CD4-positive, alpha-beta memory T cell (primary cell): Measurements from ENCODE around the gene LRRC37B. TPM values are rescaled to one million over a fixed set of nuclear protein-coding genes. Genes with fewer than 3 reads are reported as not detected.
"Not testable (repeated sequence)": the region's sequence is repeated elsewhere in the genome, so short reads cannot be mapped to it uniquely, and the experiment has no call there.

ENCODE experiments used
- CTCF ChIA-PET: fragments of 350-600 bp; sonication (Branson Sonifier 250); formaldehyde crosslinking; loops from one replicate; lab custom pipeline; 2021; ENCODE audit warnings: inconsistent platforms; ENCODE audit not compliant: partially characterized antibody; lab: Charles Lee
- POLR2A ChIA-PET: fragments of 350-600 bp; sonication (Branson Sonifier 250); formaldehyde crosslinking; loops from one replicate; lab custom pipeline; 2021; ENCODE audit not compliant: partially characterized antibody; lab: Charles Lee
- DNase-seq, 5 donors: peaks; one replicate each; pipeline versions ENCODE4 v3.0.0 to v3.0.0-alpha.2; 2020 to 2022; ENCODE audit warnings: mixed read lengths in 1 of 5
- H3K27ac ChIP-seq: one replicate; pipeline ENCODE4 v1.7.0; 2013; ENCODE audit warnings: low read depth, low read length
- H3K27me3 ChIP-seq: 2 replicates; pipeline ENCODE4 v1.7.0; 2013; ENCODE audit warnings: mild to moderate bottlenecking, low read length, moderate library complexity; ENCODE audit not compliant: insufficient read depth
- H3K36me3 ChIP-seq: 2 replicates; pipeline ENCODE4 v1.7.0; 2013; ENCODE audit warnings: mild to moderate bottlenecking, low read length, moderate library complexity; ENCODE audit not compliant: insufficient read depth
- H3K4me1 ChIP-seq: 2 replicates; pipeline ENCODE4 v1.7.0; 2013; ENCODE audit warnings: mild to moderate bottlenecking, low read length, moderate library complexity; ENCODE audit not compliant: insufficient read depth
- H3K4me3 ChIP-seq, 2 donors: one replicate each; pipeline ENCODE4 v1.7.0; 2013; ENCODE audit warnings: low read length in 2 of 2, mild to moderate bottlenecking in 1 of 2
- H3K9me3 ChIP-seq, 2 donors: one replicate each; pipeline ENCODE4 v1.7.0; 2013; ENCODE audit warnings: low read length in 2 of 2, control low read depth in 1 of 2; ENCODE audit not compliant: control insufficient read depth in 1 of 2
- H3K27ac Mint-ChIP-seq, 7 donors: one replicate each; pipeline ENCODE4 v1.8.0; 2020 to 2021; ENCODE audit warnings: mixed read lengths in 7 of 7, mild to moderate bottlenecking in 6 of 7, inconsistent platforms in 3 of 7, moderate library complexity in 3 of 7
- H3K27me3 Mint-ChIP-seq, 2 donors: one replicate each; pipeline ENCODE4 v1.8.0; 2020 to 2021; ENCODE audit warnings: mixed read lengths in 2 of 2
- H3K36me3 Mint-ChIP-seq, 2 donors: one replicate each; pipeline ENCODE4 v1.8.0; 2020 to 2021; ENCODE audit warnings: mixed read lengths in 2 of 2, inconsistent platforms in 1 of 2, mild to moderate bottlenecking in 1 of 2
- H3K4me1 Mint-ChIP-seq, 4 donors: one replicate each; pipeline ENCODE4 v1.8.0; 2020 to 2021; ENCODE audit warnings: mixed read lengths in 4 of 4, mild to moderate bottlenecking in 1 of 4
- H3K4me3 Mint-ChIP-seq, 8 donors: one replicate each; pipeline ENCODE4 v1.8.0; 2020 to 2021; ENCODE audit warnings: mixed read lengths in 8 of 8, mild to moderate bottlenecking in 7 of 8, moderate library complexity in 6 of 8, inconsistent platforms in 3 of 8
- H3K9me3 Mint-ChIP-seq, 8 donors: one replicate each; pipeline ENCODE4 v1.8.0; 2020 to 2021; ENCODE audit warnings: mixed read lengths in 8 of 8, mild to moderate bottlenecking in 5 of 8, inconsistent platforms in 3 of 8, moderate library complexity in 1 of 8
- intact Hi-C: fragments of 100-400 bp; cut with micrococcal nuclease; formaldehyde crosslinking; loops from one replicate; pipeline ENCODE4 v1.15.1; 2023
- polyA plus RNA-seq, 2 donors: library from polyadenylated mRNA; unstranded; fragments of 300-500 nt; fragmentation: Illumina TruSeq; gene quantifications; one replicate each; pipeline ENCODE4 v1.2.3, GENCODE V29; 2021
- total RNA-seq, 2 experiments: library from RNA; stranded (reverse); gene quantifications; one replicate each; pipeline ENCODE4 v1.2.3, GENCODE V29; 2021

The LRRC37B gene
- total RNA-seq (10 to 100 TPM; 58.0 to 68.5 TPM), polyA plus RNA-seq (10 to 100 TPM in 1 of 2 donors, 1 to 10 TPM in 1; 6.4 to 14.0 TPM)

- no peaks in the 10 kb centered on the region for H3K9me3 Mint-ChIP-seq
- intact Hi-C loops = loop anchor here (2.0 to 5.0 kb wide), 2 partner anchors 70 to 132 kb away; partner anchors contain the start of gene SUZ12
- CTCF ChIA-PET = interaction anchor here (1.0 to 4.1 kb wide), 9 partner anchors 9 to 135 kb away, joined by 3 to 50 read pairs (median 5); partner anchors contain the start of gene RHOT1
- H3K36me3 Mint-ChIP-seq = peaks cover 0 to 13% of the 10 kb centered on the region in 2 donors
- peak within 1 kb of the TSS; percentile 88 to 98 (median 94) for H3K4me3 Mint-ChIP-seq
- Histone ChIP-seq H3K4me1 (peaks cover 41% of the 10 kb centered on the region), H3K36me3 (no peaks in the 10 kb centered on the region), H3K27me3 (no peaks in the 10 kb centered on the region), H3K4me3 (peak within 1 kb of the TSS; percentile 44 to 90), H3K27ac (peak within 1 kb of the TSS; percentile 74), H3K9me3 (no peaks in the 10 kb centered on the region)
- peak; percentile 84 to 91 (median 85) for DNase-seq
- peaks cover 18 to 41% (median 36%) of the 10 kb centered on the region in 4 donors for H3K4me1 Mint-ChIP-seq
- H3K27me3 Mint-ChIP-seq = no peaks in the 10 kb centered on the region
- peak within 1 kb of the TSS; percentile 90 to 97 (median 93) for H3K27ac Mint-ChIP-seq
- POLR2A ChIA-PET = interaction anchor here (0.9 to 4.5 kb wide), 12 partner anchors 9 to 135 kb away, joined by 3 to 33 read pairs (median 4); partner anchors contain the start of genes RHOT1 and UTP6
Measured at GRCh38 chr17:32006957-32007462, at the start of gene LRRC37B. Gene LRRC37B, plus strand, starts transcription at chr17:32007383. Its CDS starts 14,010 bp downstream, at chr17:32021393.

GRCh38 chr17:31964131-31964530 is 43.1 kb upstream of the LRRC37B start:
- DNase-seq, H3K4me1 Mint-ChIP-seq, H3K4me1 ChIP-seq, H3K4me3 Mint-ChIP-seq, H3K27me3 ChIP-seq, H3K36me3 ChIP-seq, H3K4me3 ChIP-seq, H3K27me3 Mint-ChIP-seq, H3K9me3 Mint-ChIP-seq, CTCF ChIA-PET, H3K9me3 ChIP-seq, intact Hi-C loops, H3K27ac Mint-ChIP-seq, H3K27ac ChIP-seq, POLR2A ChIA-PET: not testable (repeated sequence)
- H3K36me3 Mint-ChIP-seq = peaks cover 10 to 43% of the 10 kb centered on the region in 2 donors

GRCh38 chr17:31967648-31968047 is 39.5 kb upstream of the LRRC37B start:
- H3K4me3 Mint-ChIP-seq = no peak overlapping the region
- Histone ChIP-seq H3K36me3 (no peaks in the 10 kb centered on the region), H3K27me3 (no peaks in the 10 kb centered on the region), H3K9me3 (no peaks in the 10 kb centered on the region), H3K4me3 (no peak overlapping the region), H3K4me1 (no peaks in the 10 kb centered on the region), H3K27ac (no peak overlapping the region)
- peaks cover 4 to 31% of the 10 kb centered on the region in 2 donors for H3K36me3 Mint-ChIP-seq
- POLR2A ChIA-PET = no interaction called here
- CTCF ChIA-PET = no interaction called here
- intact Hi-C loops = no loop called here
- no peaks in the 10 kb centered on the region for H3K27me3 Mint-ChIP-seq
- DNase-seq = no peak
- no peaks in the 10 kb centered on the region for H3K9me3 Mint-ChIP-seq
- H3K27ac Mint-ChIP-seq = no peak overlapping the region
- peaks cover 0 to 3% (median 0%) of the 10 kb centered on the region in 4 donors for H3K4me1 Mint-ChIP-seq

- H3K27me3 ChIP-seq, H3K27me3 Mint-ChIP-seq, H3K4me1 ChIP-seq, H3K4me3 ChIP-seq, H3K27ac Mint-ChIP-seq, H3K4me3 Mint-ChIP-seq, DNase-seq, H3K27ac ChIP-seq, CTCF ChIA-PET, H3K4me1 Mint-ChIP-seq, H3K9me3 Mint-ChIP-seq, H3K9me3 ChIP-seq, intact Hi-C loops, H3K36me3 ChIP-seq: not testable (repeated sequence)
- POLR2A ChIA-PET = interaction anchor here (1.9 kb wide), 1 partner anchor 36 kb away, joined by 4 read pairs; the partner anchor contains the start of gene LRRC37B
- peaks cover 0 to 29% of the 10 kb centered on the region in 2 donors for H3K36me3 Mint-ChIP-seq
Measured at GRCh38 chr17:31970416-31970815, 36.8 kb upstream of the LRRC37B start.

- H3K9me3 Mint-ChIP-seq, H3K27me3 ChIP-seq, DNase-seq, intact Hi-C loops, H3K36me3 ChIP-seq, H3K4me1 Mint-ChIP-seq, POLR2A ChIA-PET, H3K27ac Mint-ChIP-seq, H3K27me3 Mint-ChIP-seq, H3K4me3 Mint-ChIP-seq, H3K4me1 ChIP-seq, H3K9me3 ChIP-seq, H3K27ac ChIP-seq, H3K4me3 ChIP-seq: not testable (repeated sequence)
- CTCF ChIA-PET = interaction anchor here (1.0 kb wide), 1 partner anchor 164 kb away, joined by 3 read pairs; no protein-coding TSS in a partner anchor
- peaks cover 16 to 32% of the 10 kb centered on the region in 2 donors for H3K36me3 Mint-ChIP-seq
Measured at GRCh38 chr17:31974269-31975071, 32.7 kb upstream of the LRRC37B start.

GRCh38 chr17:31975391-31975790 is 31.8 kb upstream of the LRRC37B start:
- H3K27me3 Mint-ChIP-seq, DNase-seq, H3K4me1 ChIP-seq, H3K4me1 Mint-ChIP-seq, H3K27me3 ChIP-seq, POLR2A ChIA-PET, H3K27ac ChIP-seq, intact Hi-C loops, H3K36me3 ChIP-seq, H3K9me3 Mint-ChIP-seq, H3K27ac Mint-ChIP-seq, H3K4me3 Mint-ChIP-seq, H3K4me3 ChIP-seq, H3K9me3 ChIP-seq: not testable (repeated sequence)
- peaks cover 16 to 33% of the 10 kb centered on the region in 2 donors for H3K36me3 Mint-ChIP-seq
- CTCF ChIA-PET = interaction anchor here (1.0 kb wide), 1 partner anchor 163 kb away, joined by 3 read pairs; no protein-coding TSS in a partner anchor

- CTCF ChIA-PET, intact Hi-C loops, DNase-seq, H3K4me1 ChIP-seq, H3K27me3 ChIP-seq, H3K4me3 ChIP-seq, H3K4me1 Mint-ChIP-seq, H3K4me3 Mint-ChIP-seq, H3K27me3 Mint-ChIP-seq, H3K9me3 Mint-ChIP-seq, H3K27ac ChIP-seq, POLR2A ChIA-PET, H3K27ac Mint-ChIP-seq, H3K9me3 ChIP-seq: not testable (repeated sequence)
- H3K36me3 Mint-ChIP-seq = peaks cover 32 to 33% of the 10 kb centered on the region in 2 donors
- peaks cover 20% of the 10 kb centered on the region for H3K36me3 ChIP-seq
Measured at GRCh38 chr17:31991821-31992220, 15.4 kb upstream of the LRRC37B start.
